Frontal cortex (tissue), 4 donors: ENCODE results near the gene APC. TPM values are rescaled to one million over a fixed set of nuclear protein-coding genes. Genes with fewer than 3 reads are reported as not detected.

Source experiments
- DNase-seq, 2 donors: peaks; one replicate each; pipeline ENCODE4 v3.0.0; 2012; ENCODE audit warnings: low spot score in 2 of 2
- FAIRE-seq: peaks from 2 replicates; lab custom pipeline; 2012; peaks lifted over from hg19 to GRCh38; lab: Jason Lieb, UNC
- total RNA-seq: library from RNA; depleted of rRNA; stranded (reverse); fragments of >200 nt; gene quantifications from one replicate; pipeline ENCODE4 v1.2.3, GENCODE V29; 2014
- donor health status: control.
- donor health status: control.
- donor health status: control.

The APC gene
- 301 TPM for total RNA-seq

- FAIRE-seq, result no peak
- peak; percentile 71 to 78 for DNase-seq
These were observed at the start of gene APC for GRCh38 chr5:112737463-112738190. Gene APC (plus strand): TSS chr5:112737885. CDS start chr5:112754891, 17,006 bp downstream.

GRCh38 chr5:112689155-112689909, 48.4 kb upstream of the APC start:
- DNase-seq (no peak), FAIRE-seq (no peak)

- FAIRE-seq, result no peak
- DNase-seq, result no peak
These were observed 46.9 kb upstream of the APC start for GRCh38 chr5:112690605-112691338.

- DNase-seq (no peak), FAIRE-seq (no peak)
These were observed 46.4 kb upstream of the APC start for GRCh38 chr5:112691339-112691680.

- FAIRE-seq (no peak), DNase-seq (no peak)
These were observed 45.9 kb upstream of the APC start for GRCh38 chr5:112691758-112692157.

GRCh38 chr5:112692472-112692871, 45.2 kb upstream of the APC start:
- no peak for DNase-seq
- FAIRE-seq, result no peak

GRCh38 chr5:112693301-112693700, 44.4 kb upstream of the APC start:
- no peak for FAIRE-seq
- no peak for DNase-seq

- no peak for DNase-seq
- no peak for FAIRE-seq
These were observed 42.6 kb upstream of the APC start for GRCh38 chr5:112694853-112695709.

GRCh38 chr5:112696786-112697185, 40.9 kb upstream of the APC start:
- no peak for FAIRE-seq
- no peak for DNase-seq

GRCh38 chr5:112697322-112697721, 40.4 kb upstream of the APC start:
- FAIRE-seq (no peak), DNase-seq (no peak)

GRCh38 chr5:112697833-112698232, 39.9 kb upstream of the APC start:
- no peak for DNase-seq
- no peak for FAIRE-seq

- DNase-seq (no peak), FAIRE-seq (no peak)
These were observed 33.5 kb upstream of the APC start for GRCh38 chr5:112703866-112704820.

GRCh38 chr5:112706446-112707016, 31.2 kb upstream of the APC start:
- FAIRE-seq (no peak), DNase-seq (no peak)

- FAIRE-seq (no peak), DNase-seq (peak; percentile 74 to 87)
These were observed 30.2 kb upstream of the APC start for GRCh38 chr5:112707187-112708102.

GRCh38 chr5:112708103-112708622, 29.5 kb upstream of the APC start:
- DNase-seq, result no peak
- no peak for FAIRE-seq

GRCh38 chr5:112709416-112709815, 28.3 kb upstream of the APC start:
- DNase-seq (no peak), FAIRE-seq (no peak)

GRCh38 chr5:112710896-112711295, 26.8 kb upstream of the APC start:
- FAIRE-seq, result no peak
- DNase-seq, result no peak
